ENCODE results near the gene CDH10. TPM values are rescaled to one million over a fixed set of nuclear protein-coding genes. Genes with fewer than 3 reads are reported as not detected.

The CDH10 gene
- total RNA-seq, 2 donors from 2014 or later = 0.31 to 0.74 TPM

- H3K4me3 ChIP-seq = no peak overlapping the region
- no peak overlapping the region for H3K27ac ChIP-seq
- H3K9me3 ChIP-seq = no peaks in the 10 kb centered on the region
- no peaks in the 10 kb centered on the region for H3K36me3 ChIP-seq
- H3K27me3 ChIP-seq = no peaks in the 10 kb centered on the region
- no peak for DNase-seq (ENCODE audit: low spot score)
- no peaks in the 10 kb centered on the region for H3K4me1 ChIP-seq
- no peak for TF ChIP-seq CTCF (IDR thresholded peaks at IDR 0.05)
Measured at GRCh38 chr5:24623031-24623430, 21.7 kb downstream of the CDH10 start.

GRCh38 chr5:24621792-24622191 is 23.0 kb downstream of the CDH10 start:
- Histone ChIP-seq H3K36me3 (no peaks in the 10 kb centered on the region), H3K27me3 (no peaks in the 10 kb centered on the region), H3K4me3 (no peak overlapping the region), H3K4me1 (no peaks in the 10 kb centered on the region), H3K27ac (no peak overlapping the region), H3K9me3 (no peaks in the 10 kb centered on the region)
- peak; percentile 76 for DNase-seq (ENCODE audit: low spot score)
- TF ChIP-seq CTCF (IDR thresholded peaks at IDR 0.05) = no peak

- Histone ChIP-seq H3K9me3 (no peaks in the 10 kb centered on the region), H3K4me3 (no peak overlapping the region), H3K36me3 (no peaks in the 10 kb centered on the region), H3K27ac (no peak overlapping the region), H3K27me3 (no peaks in the 10 kb centered on the region), H3K4me1 (no peaks in the 10 kb centered on the region)
- no peak for TF ChIP-seq CTCF (IDR thresholded peaks at IDR 0.05)
- DNase-seq (ENCODE audit: low spot score) = no peak
Measured at GRCh38 chr5:24616566-24616965, 28.2 kb downstream of the CDH10 start.

- DNase-seq (ENCODE audit: low spot score) = no peak
- Histone ChIP-seq H3K4me1 (no peaks in the 10 kb centered on the region), H3K9me3 (no peaks in the 10 kb centered on the region), H3K27ac (no peak overlapping the region), H3K36me3 (no peaks in the 10 kb centered on the region), H3K4me3 (no peak overlapping the region), H3K27me3 (no peaks in the 10 kb centered on the region)
- no peak for TF ChIP-seq CTCF (IDR thresholded peaks at IDR 0.05)
Measured at GRCh38 chr5:24615159-24615558, 29.6 kb downstream of the CDH10 start.

GRCh38 chr5:24609706-24610105 is 35.1 kb downstream of the CDH10 start:
- Histone ChIP-seq H3K27me3 (no peaks in the 10 kb centered on the region), H3K9me3 (no peaks in the 10 kb centered on the region), H3K4me3 (no peak overlapping the region), H3K4me1 (no peaks in the 10 kb centered on the region), H3K36me3 (no peaks in the 10 kb centered on the region), H3K27ac (no peak overlapping the region)
- TF ChIP-seq CTCF (IDR thresholded peaks at IDR 0.05) = no peak
- DNase-seq (ENCODE audit: low spot score) = no peak

- no peak for TF ChIP-seq CTCF (IDR thresholded peaks at IDR 0.05)
- Histone ChIP-seq H3K27ac (no peak overlapping the region), H3K27me3 (no peaks in the 10 kb centered on the region), H3K4me1 (no peaks in the 10 kb centered on the region), H3K36me3 (no peaks in the 10 kb centered on the region), H3K4me3 (no peak overlapping the region), H3K9me3 (no peaks in the 10 kb centered on the region)
- no peak for DNase-seq (ENCODE audit: low spot score)
Measured at GRCh38 chr5:24606971-24607370, 37.8 kb downstream of the CDH10 start.

Data from right atrium auricular region (tissue), 2 donors.